Type B pancreatic cell (in vitro differentiated cells): ENCODE data around the gene TMEM89. TPM values are rescaled to one million over a fixed set of nuclear protein-coding genes. Genes with fewer than 3 reads are reported as not detected.

ENCODE experiments used
- DNase-seq: peaks from one replicate; pipeline ENCODE4 v3.0.0; 2021; ENCODE audit warnings: mixed read lengths; ENCODE audit not compliant: unreplicated experiment; ENCODE audit errors: extremely low spot score
- H3K27ac Mint-ChIP-seq: 2 replicates; pipeline ENCODE4 v1.8.0; 2021; ENCODE audit warnings: mild to moderate bottlenecking, mixed read lengths
- H3K27me3 Mint-ChIP-seq: 2 replicates; pipeline ENCODE4 v1.8.0; 2021; ENCODE audit warnings: mixed read lengths
- H3K36me3 Mint-ChIP-seq: 2 replicates; pipeline ENCODE4 v1.8.0; 2021; ENCODE audit warnings: mixed read lengths
- H3K4me1 Mint-ChIP-seq: one replicate; pipeline ENCODE4 v1.8.0; 2021; ENCODE audit warnings: mixed read lengths; ENCODE audit not compliant: unreplicated experiment
- H3K4me3 Mint-ChIP-seq: 2 replicates; pipeline ENCODE4 v1.8.0; 2021; ENCODE audit warnings: mild to moderate bottlenecking, mixed read lengths
- H3K9me3 Mint-ChIP-seq: 2 replicates; pipeline ENCODE4 v1.8.0; 2021; ENCODE audit warnings: mixed read lengths
- CTCF ChIP-seq: fragments of 200-600 bp; sonication (generic); conservative IDR thresholded peaks from 2 replicates; pipeline ENCODE4 v1.5.0; 2021; ENCODE audit warnings: antibody characterized with exemption, mild to moderate bottlenecking
- total RNA-seq: library from RNA; stranded (reverse); gene quantifications from 2 replicates; pipeline ENCODE4 v1.2.1, GENCODE V29; 2021; ENCODE audit warnings: low replicate concordance

TMEM89 gene
- total RNA-seq, 1 donor from 2014 or later: not detected

GRCh38 chr3:48607519-48607918, 14.1 kb downstream of the TMEM89 start:
- TF ChIP-seq CTCF: no peak
- Mint-ChIP-seq H3K4me1 (peaks cover 14% of the 10 kb centered on the region), H3K9me3 (no peaks in the 10 kb centered on the region), H3K36me3 (peaks cover 17% of the 10 kb centered on the region), H3K4me3 (no peak overlapping the region), H3K27me3 (no peaks in the 10 kb centered on the region), H3K27ac (no peak overlapping the region)
- DNase-seq: no peak

GRCh38 chr3:48601622-48601994, 20.0 kb downstream of the TMEM89 start:
- Mint-ChIP-seq H3K36me3 (peaks cover 20% of the 10 kb centered on the region), H3K27me3 (no peaks in the 10 kb centered on the region), H3K4me1 (peaks cover 24% of the 10 kb centered on the region), H3K4me3 (no peak overlapping the region), H3K9me3 (no peaks in the 10 kb centered on the region), H3K27ac (no peak overlapping the region)
- TF ChIP-seq CTCF: no peak
- DNase-seq: no peak

- no peak for TF ChIP-seq CTCF
- peaks cover 3% of the 10 kb centered on the region for H3K27me3 Mint-ChIP-seq
- no peak overlapping the region for H3K27ac Mint-ChIP-seq
- DNase-seq: no peak
- H3K9me3 Mint-ChIP-seq: no peaks in the 10 kb centered on the region
- peaks cover 28% of the 10 kb centered on the region for H3K4me1 Mint-ChIP-seq
- no peak overlapping the region for H3K4me3 Mint-ChIP-seq
- peaks cover 22% of the 10 kb centered on the region for H3K36me3 Mint-ChIP-seq
These were observed 20.6 kb downstream of the TMEM89 start for GRCh38 chr3:48600711-48601621.

- Mint-ChIP-seq H3K9me3 (no peaks in the 10 kb centered on the region), H3K27me3 (peaks cover 3% of the 10 kb centered on the region), H3K27ac (peak overlapping the region; percentile 84), H3K4me3 (peak overlapping the region; percentile 44), H3K36me3 (peaks cover 23% of the 10 kb centered on the region), H3K4me1 (peaks cover 32% of the 10 kb centered on the region)
- no peak for TF ChIP-seq CTCF
- DNase-seq: no peak
These were observed 21.9 kb downstream of the TMEM89 start for GRCh38 chr3:48599509-48600285.

GRCh38 chr3:48599077-48599501, 22.5 kb downstream of the TMEM89 start:
- Mint-ChIP-seq H3K4me3 (peak overlapping the region; percentile 44), H3K27ac (peak overlapping the region; percentile 84), H3K36me3 (peaks cover 17% of the 10 kb centered on the region), H3K9me3 (no peaks in the 10 kb centered on the region), H3K27me3 (peaks cover 3% of the 10 kb centered on the region), H3K4me1 (peaks cover 32% of the 10 kb centered on the region)
- DNase-seq: no peak
- TF ChIP-seq CTCF: no peak
